OCI-LY3 (cell line): ENCODE results near the gene ORC3.

ENCODE experiments used
- CTCF ChIP-seq: fragments of 200-600, 300-600 bp; sonication (generic); IDR thresholded peaks from 2 replicates; pipeline ENCODE4 v1.5.1; 2014; ENCODE audit warnings: antibody characterized with exemption, low read length, low read depth
- EZH2phosphoT487 ChIP-seq: fragments of 200-600 bp; shearing (Covaris generic); IDR thresholded peaks from 2 replicates; pipeline ENCODE4 v1.6.1; 2018; ENCODE audit warnings: antibody characterized with exemption, mixed run types, low read depth

GRCh38 chr6:87606199-87606598 lies 16.3 kb downstream of the ORC3 start:
- TF ChIP-seq CTCF (no peak), EZH2phosphoT487 (no peak)
